GM19238 (cell line): ENCODE data around the gene CCNJL.

ENCODE experiments used
- DNase-seq: peaks from one replicate; pipeline ENCODE4 v3.0.0; 2011; ENCODE audit warnings: low spot score; ENCODE audit not compliant: insufficient read length

CCNJL gene

DNA sequence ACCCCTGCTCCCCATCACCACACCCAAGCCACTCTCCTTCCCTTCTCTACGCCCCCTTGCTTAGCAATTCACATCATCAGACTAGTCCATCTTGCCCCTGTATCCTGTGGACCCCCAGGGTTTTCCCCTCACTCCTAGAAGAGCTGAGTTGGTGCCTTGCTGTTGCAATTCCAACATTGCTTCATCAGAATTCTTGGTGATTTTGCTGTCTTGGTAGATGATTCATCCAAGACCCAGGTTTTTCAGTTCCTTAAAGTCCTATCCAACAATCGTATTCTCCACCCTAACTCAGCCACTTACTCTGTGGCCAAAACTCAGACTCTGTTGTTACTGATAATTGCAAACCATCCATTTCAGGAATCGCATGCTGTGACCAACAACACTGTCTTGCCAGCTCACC is 21.4 kb upstream of the CCNJL start:
- no peak for DNase-seq

GRCh38 chr5:160330212-160330611 is 17.8 kb upstream of the CCNJL start:
- DNase-seq = no peak

GRCh38 chr5:160327818-160328217 is 15.5 kb upstream of the CCNJL start:
- DNase-seq = no peak

DNA sequence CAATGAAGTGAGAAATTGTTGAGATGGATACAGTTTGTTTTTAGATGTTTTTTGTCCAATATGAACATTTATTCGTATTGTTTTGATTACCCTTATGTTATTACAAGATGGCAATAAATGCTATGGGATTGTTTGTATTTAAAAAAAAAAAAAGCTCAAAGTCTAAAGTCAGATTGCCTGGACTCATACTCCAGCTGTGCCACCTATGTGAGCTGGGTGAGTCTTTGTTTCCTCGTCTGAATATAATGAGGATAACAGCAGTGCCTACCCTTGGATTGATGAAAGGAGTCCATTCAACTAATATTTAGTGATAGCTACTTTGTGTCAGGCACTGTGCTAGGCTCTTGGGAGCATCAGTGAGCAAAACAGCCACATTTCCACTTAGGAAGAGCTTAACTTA is 14.6 kb upstream of the CCNJL start:
- DNase-seq = no peak

- no peak for DNase-seq
Observed at GRCh38 chr5:160325716-160326115, 13.4 kb upstream of the CCNJL start.

DNA sequence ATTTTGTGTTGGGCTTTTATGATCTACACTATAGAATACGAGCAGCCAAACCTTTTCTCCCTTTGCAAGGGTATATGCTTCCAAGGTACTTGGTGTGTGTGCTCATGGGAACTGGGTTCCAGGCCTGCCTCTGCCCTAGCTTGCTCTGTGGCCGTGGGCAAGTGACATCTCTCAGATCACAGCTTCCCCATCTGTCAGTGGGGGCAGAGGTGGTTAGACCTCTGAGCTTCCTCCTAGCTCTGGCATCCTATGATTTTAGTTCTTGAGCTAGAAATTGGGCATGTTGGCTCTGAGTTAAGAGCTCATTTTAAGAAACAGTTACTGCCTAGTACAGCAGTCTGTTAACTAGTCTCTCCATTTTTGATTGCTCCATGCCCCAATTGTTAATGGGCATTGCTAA is 12.5 kb upstream of the CCNJL start:
- no peak for DNase-seq

DNA sequence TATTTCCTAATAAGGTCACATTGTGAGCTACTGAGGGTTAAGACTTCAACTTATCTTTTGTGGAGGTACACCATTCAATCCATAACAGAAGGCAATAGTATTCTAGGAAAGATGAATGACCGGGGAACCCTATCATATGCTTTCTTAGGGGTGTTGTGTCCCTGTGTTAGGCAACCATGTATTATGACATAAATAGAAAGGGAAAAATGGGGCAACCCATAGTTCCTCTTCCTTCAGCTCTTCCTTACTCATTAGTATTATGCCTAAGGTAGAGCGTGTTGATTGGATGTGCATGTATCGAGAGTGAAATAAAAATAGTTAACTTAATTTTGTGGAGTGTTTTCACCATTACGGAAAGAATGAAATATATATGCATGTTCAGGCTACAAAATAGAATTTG is 6.0 kb upstream of the CCNJL start:
- DNase-seq = no peak

GRCh38 chr5:160317434-160317833 is 5.1 kb upstream of the CCNJL start:
- no peak for DNase-seq

- no peak for DNase-seq
Observed at GRCh38 chr5:160315968-160316367, 3.6 kb upstream of the CCNJL start.

DNA sequence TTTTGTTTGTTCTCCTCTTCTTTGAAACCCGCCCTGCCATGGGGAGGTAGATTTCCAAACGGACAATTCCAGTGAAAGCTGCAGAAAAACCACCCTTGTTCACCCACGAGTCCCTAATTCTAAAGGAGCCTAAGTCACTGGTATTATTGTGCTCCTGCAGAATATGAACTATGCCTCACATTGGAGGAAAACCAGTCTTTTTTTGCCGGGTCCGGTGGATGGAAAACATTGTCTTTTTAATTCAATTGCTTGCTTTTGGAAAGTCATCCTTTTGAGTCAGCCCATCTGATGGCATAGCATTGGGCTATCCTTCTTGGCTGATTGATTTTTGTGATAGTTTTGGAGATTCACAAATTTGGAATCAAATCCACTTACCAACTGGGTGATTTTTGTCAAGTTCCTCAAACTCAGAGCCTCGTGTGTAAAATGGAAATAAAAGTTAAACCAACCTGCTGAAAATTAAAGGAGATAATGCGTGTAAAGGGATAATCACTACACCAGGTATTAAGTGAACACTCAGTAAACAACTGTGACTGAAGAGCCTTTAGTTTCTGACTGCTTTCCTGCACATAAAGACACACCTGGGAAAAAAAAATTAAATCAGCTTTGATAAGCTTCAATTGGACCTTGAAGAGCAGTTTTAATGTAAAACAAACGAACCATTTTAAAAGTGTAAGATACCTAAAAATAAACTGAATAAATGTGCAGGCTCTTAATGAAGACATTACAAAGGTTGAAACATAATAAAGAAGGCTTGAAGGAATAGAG is 780 bp upstream of the CCNJL start:
- no peak for DNase-seq

DNA sequence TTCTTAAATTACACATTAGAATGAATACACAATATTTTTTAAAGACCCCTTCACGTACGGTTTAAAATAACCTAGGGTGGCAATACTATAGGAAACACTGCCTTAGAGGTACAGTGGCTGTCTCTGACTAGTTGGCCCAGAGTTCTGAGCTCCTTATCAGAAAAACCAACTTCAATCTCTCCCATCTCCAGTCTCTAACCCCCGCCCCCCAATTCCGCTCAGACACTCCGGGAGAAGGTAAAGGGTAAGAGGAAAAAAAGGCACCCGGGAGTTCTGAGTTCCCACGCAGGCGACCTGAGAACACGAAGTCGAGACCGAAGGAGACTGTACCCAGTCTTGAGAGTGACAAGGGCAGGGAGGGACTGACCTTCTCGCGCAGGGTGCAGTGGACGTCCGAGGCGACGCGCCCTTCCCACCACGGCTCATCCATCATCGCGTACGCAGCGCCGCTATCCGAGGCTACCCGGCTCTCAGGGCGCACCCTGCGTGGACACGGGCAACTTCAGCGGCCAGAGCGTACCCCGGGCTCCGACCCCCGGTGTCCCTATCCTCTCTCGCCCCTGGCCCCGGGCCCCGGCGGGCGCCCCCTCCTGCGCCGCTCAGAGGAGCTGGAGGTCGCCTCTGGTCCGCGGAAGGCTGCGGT is 752 bp downstream of the CCNJL start:
- DNase-seq = no peak

DNA sequence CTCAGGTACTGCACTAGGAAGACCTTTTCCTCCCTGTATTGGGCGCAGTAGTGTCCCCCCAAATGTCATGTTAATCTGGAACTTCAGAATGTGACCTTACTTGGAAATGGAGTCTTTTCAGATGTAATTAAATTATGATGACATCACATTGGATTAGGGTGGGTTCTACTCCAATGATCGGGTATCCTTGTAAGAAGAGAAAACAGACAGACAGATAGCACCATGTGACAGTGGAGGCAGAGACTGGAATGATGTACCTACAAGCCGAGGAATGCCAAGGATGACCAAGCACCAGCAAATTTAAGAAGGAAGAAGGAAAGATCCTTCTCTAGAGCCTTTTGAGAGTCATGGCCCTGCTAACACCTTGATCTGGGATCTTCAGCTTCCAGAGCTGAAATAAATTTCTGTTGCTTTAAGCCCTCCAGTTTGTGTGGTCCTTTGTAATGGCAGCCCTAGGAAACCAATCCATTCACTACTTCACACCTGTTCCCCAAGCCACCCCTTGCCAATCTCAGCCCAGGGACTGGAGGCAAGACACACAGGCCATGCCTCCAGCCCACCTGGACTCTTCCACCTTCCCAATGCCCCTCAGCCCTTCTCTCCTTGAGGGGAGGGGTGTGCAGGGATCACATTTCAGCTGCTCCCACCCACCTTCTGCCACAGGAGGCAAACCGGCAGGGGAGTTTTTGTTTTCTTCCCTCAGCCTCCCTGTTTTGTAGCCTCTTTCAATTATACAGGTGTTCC is 1.6 kb downstream of the CCNJL start:
- no peak for DNase-seq

- DNase-seq = no peak
Observed at GRCh38 chr5:160310140-160310539, 2.2 kb downstream of the CCNJL start.

DNA sequence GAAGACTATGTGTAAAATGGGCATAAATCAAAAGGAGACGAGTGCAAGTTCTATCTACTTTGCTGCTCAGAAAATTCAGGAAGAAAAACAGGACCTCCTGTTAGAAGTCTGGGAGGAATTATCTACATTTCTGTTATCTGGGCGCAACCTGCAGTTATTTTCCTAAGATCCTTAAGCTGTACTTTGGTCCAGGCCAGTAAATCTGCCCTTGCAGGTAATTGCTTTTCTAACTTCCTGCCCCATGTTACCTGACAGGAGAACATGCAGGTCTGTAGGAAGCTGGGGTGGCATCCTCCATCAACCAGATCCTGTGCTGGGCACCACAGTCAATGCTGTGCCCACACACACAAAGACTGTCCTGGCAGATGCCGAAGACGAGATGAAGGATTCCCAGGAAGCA is 5.7 kb downstream of the CCNJL start:
- DNase-seq = no peak

GRCh38 chr5:160305319-160305718 is 7.0 kb downstream of the CCNJL start:
- no peak for DNase-seq

GRCh38 chr5:160303690-160304089 is 8.7 kb downstream of the CCNJL start:
- no peak for DNase-seq

DNA sequence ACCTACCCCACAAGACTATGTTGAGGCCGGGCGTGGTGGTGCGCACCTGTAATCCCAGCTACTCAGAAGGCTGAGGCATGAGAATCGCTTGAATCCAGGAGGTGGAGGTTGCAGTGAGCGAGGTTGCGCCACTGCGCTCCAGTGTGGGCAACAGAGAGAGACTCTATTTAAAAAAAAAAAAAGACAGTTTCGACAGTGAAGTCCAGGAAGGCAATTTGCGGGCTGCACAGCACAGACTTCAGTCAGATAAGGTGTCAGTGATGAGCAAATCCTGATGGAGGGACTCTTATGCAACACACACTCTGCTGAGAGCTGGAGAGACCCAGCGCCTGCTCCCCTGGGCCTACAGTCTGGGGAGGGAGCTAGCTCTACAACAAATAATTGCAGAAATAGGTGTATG is 14.2 kb downstream of the CCNJL start:
- DNase-seq = no peak

DNA sequence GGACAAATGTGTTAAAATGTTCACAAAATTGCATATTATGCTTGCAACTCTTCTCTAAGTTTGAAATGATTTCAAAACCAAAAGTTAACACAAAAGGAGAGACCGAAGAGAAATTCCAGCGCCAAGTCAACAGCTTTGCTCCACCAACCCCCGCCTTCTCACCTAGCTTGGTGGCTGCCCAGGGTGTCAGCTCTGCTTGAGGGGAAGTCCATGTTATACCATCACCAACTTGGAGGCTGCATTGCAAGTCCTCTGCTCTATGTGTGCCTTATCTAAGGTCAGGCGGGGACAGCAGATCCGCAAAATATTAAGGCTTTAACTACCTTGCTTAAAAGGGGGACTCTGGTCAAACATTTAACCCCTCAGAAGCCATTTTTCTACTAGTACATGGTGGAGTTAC is 14.6 kb downstream of the CCNJL start:
- no peak for DNase-seq

DNA sequence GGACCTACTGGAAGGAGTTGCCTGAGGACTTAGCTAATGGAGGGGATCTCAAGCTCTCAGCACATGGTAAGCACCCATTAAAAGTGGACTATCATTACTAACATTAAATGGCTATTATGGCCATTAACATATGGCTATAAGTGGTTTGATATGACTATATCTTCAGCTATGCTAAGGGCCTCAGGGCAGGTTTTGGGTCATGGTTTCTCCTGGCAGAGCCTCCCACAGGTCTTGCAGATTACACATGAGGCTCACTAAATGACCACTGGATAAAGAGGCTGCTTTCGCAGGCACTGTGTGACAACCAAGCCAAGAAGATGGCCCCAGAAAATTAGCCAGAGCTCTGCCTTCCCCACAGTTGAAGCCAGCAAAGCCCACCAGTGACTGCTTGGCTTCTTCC is 15.4 kb downstream of the CCNJL start:
- no peak for DNase-seq

GRCh38 chr5:160296496-160296895 is 15.9 kb downstream of the CCNJL start:
- no peak for DNase-seq

DNA sequence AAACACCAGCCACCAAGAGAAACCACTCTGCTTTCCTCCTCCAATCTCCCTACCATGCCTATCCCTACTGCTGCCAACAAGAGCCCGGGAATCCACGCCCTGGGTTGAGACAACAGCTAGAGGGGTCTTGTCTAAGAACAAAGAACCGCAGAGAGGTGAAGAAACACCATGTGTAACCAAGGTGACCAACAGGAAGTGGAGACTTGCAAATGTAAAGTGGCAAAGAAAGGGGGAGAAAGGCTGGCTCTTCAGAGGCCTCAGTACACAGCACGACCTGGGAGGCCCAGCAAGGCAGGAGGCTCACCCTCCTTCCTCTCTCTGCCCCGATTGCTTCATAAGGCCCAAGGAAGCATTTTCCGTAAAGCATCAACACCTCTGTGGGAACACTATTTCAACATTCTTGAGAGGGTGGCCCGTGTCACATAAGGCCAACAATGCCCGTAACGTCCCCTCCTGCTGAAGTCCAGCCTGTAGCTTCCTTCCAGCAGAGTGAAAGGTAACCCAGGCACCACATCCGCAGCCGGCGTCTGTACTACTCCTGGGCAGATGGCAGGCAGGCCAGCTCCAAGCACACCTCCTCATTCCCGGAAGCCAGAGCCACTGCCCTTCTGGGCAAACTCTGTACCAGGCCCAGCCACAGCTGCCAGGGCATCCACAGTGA is 18.3 kb downstream of the CCNJL start:
- DNase-seq = no peak

DNA sequence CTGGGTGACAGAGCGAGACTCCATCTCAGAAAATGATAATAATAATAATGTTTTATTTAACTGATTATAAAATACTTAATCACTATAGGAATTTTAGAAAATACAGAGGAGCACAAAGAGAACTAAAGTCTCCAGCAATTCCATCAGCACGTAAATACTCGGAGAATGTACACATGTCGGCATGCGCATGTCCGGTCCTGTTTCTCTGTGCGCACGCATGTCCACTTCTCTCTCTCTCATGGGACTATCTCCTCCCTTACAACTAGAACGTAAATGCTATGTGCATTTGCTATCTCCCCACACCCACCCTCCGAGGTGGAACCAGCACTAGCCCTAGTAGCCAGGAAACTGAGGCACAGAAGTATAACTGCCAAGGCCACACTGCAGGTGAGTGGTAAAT is 19.0 kb downstream of the CCNJL start:
- no peak for DNase-seq
